ENCODE measurements around the gene GLI2. TPM values are rescaled to one million over a fixed set of nuclear protein-coding genes. Genes with fewer than 3 reads are reported as not detected.

The GLI2 gene
- total RNA-seq, 3 donors from 2014 or later (not counting 1 experiment from before 2014, with no cell fraction given): not detected

GRCh38 chr2:120743657-120744056 is 8.0 kb downstream of the GLI2 start:
- Histone ChIP-seq H3K4me3 (ENCODE audit: low read length) (no peak overlapping the region), H3K4me1 (ENCODE audit: control insufficient read depth, insufficient read depth, low read length) (no peaks in the 10 kb centered on the region), H3K27me3 (ENCODE audit: control insufficient read depth, insufficient read depth, low read length) (peaks cover 11% of the 10 kb centered on the region), H3K36me3 (ENCODE audit: control insufficient read depth, insufficient read depth, low read length) (no peaks in the 10 kb centered on the region), H3K9me3 (ENCODE audit: control insufficient read depth, insufficient read depth, low read length) (no peaks in the 10 kb centered on the region), H3K27ac (ENCODE audit: low read length) (no peak overlapping the region)
- Mint-ChIP-seq H3K9me3 (no peaks in the 10 kb centered on the region), H3K4me1 (no peaks in the 10 kb centered on the region), H3K27ac (no peak overlapping the region), H3K27me3 (ENCODE audit: low read depth in 2 of 2) (peaks cover 37 to 46% of the 10 kb centered on the region in 2 donors), H3K36me3 (no peaks in the 10 kb centered on the region), H3K4me3 (no peak overlapping the region)
- intact Hi-C loops (cut with micrococcal nuclease): no loop called here
- 84% methylated on average over 5 of the region's 5 CpGs for WGBS (ENCODE audit: insufficient coverage)
- TF ChIP-seq CTCF (IDR thresholded peaks at IDR 0.05): no peak
- no peak for ATAC-seq
- no peak for DNase-seq

GRCh38 chr2:120744817-120745216 is 9.1 kb downstream of the GLI2 start:
- Mint-ChIP-seq H3K4me1 (no peaks in the 10 kb centered on the region), H3K27me3 (ENCODE audit: low read depth in 2 of 2) (peaks cover 30 to 34% of the 10 kb centered on the region in 2 donors), H3K27ac (no peak overlapping the region), H3K36me3 (no peaks in the 10 kb centered on the region), H3K9me3 (no peaks in the 10 kb centered on the region), H3K4me3 (no peak overlapping the region)
- peaks cover 6% of the 10 kb centered on the region for H3K27me3 ChIP-seq (ENCODE audit: control insufficient read depth, insufficient read depth, low read length)
- H3K9me3 ChIP-seq (ENCODE audit: control insufficient read depth, insufficient read depth, low read length): no peaks in the 10 kb centered on the region
- no peak for DNase-seq
- H3K36me3 ChIP-seq (ENCODE audit: control insufficient read depth, insufficient read depth, low read length): no peaks in the 10 kb centered on the region
- intact Hi-C loops (cut with micrococcal nuclease): no loop called here
- no peak overlapping the region for H3K27ac ChIP-seq (ENCODE audit: low read length)
- ATAC-seq: no peak
- no peaks in the 10 kb centered on the region for H3K4me1 ChIP-seq (ENCODE audit: control insufficient read depth, insufficient read depth, low read length)
- no peak overlapping the region for H3K4me3 ChIP-seq (ENCODE audit: low read length)
- no peak for TF ChIP-seq CTCF (IDR thresholded peaks at IDR 0.05)

- intact Hi-C loops (cut with micrococcal nuclease): no loop called here
- Histone ChIP-seq H3K27me3 (ENCODE audit: control insufficient read depth, insufficient read depth, low read length) (peaks cover 6% of the 10 kb centered on the region), H3K27ac (ENCODE audit: low read length) (no peak overlapping the region), H3K9me3 (ENCODE audit: control insufficient read depth, insufficient read depth, low read length) (no peaks in the 10 kb centered on the region), H3K4me1 (ENCODE audit: control insufficient read depth, insufficient read depth, low read length) (no peaks in the 10 kb centered on the region), H3K36me3 (ENCODE audit: control insufficient read depth, insufficient read depth, low read length) (no peaks in the 10 kb centered on the region), H3K4me3 (ENCODE audit: low read length) (no peak overlapping the region)
- ATAC-seq (no peak), DNase-seq (no peak)
- H3K4me1 Mint-ChIP-seq: no peaks in the 10 kb centered on the region
- no peaks in the 10 kb centered on the region for H3K36me3 Mint-ChIP-seq
- TF ChIP-seq CTCF (IDR thresholded peaks at IDR 0.05): no peak
- 85% methylated on average over 6 of the region's 6 CpGs for WGBS (ENCODE audit: insufficient coverage)
- no peak overlapping the region for H3K4me3 Mint-ChIP-seq
- peaks cover 25 to 27% of the 10 kb centered on the region in 2 donors for H3K27me3 Mint-ChIP-seq (ENCODE audit: low read depth in 2 of 2)
- no peak overlapping the region for H3K27ac Mint-ChIP-seq
- no peaks in the 10 kb centered on the region for H3K9me3 Mint-ChIP-seq
Measured at GRCh38 chr2:120745420-120746111, 9.9 kb downstream of the GLI2 start.

- Histone ChIP-seq H3K36me3 (ENCODE audit: control insufficient read depth, insufficient read depth, low read length) (no peaks in the 10 kb centered on the region), H3K27me3 (ENCODE audit: control insufficient read depth, insufficient read depth, low read length) (peaks cover 6% of the 10 kb centered on the region), H3K4me1 (ENCODE audit: control insufficient read depth, insufficient read depth, low read length) (no peaks in the 10 kb centered on the region), H3K9me3 (ENCODE audit: control insufficient read depth, insufficient read depth, low read length) (no peaks in the 10 kb centered on the region), H3K27ac (ENCODE audit: low read length) (no peak overlapping the region), H3K4me3 (ENCODE audit: low read length) (no peak overlapping the region)
- no peaks in the 10 kb centered on the region for H3K36me3 Mint-ChIP-seq
- peaks cover 22 to 24% of the 10 kb centered on the region in 2 donors for H3K27me3 Mint-ChIP-seq (ENCODE audit: low read depth in 2 of 2)
- H3K9me3 Mint-ChIP-seq: no peaks in the 10 kb centered on the region
- DNase-seq (no peak), ATAC-seq (no peak)
- H3K27ac Mint-ChIP-seq: no peak overlapping the region
- H3K4me3 Mint-ChIP-seq: no peak overlapping the region
- TF ChIP-seq CTCF (IDR thresholded peaks at IDR 0.05): no peak
- WGBS (ENCODE audit: insufficient coverage): 71% methylated on average over 4 of the region's 4 CpGs
- no peaks in the 10 kb centered on the region for H3K4me1 Mint-ChIP-seq
- intact Hi-C loops (cut with micrococcal nuclease): no loop called here
Measured at GRCh38 chr2:120746144-120746543, 10.5 kb downstream of the GLI2 start.

All from natural killer cell (primary cell).